SK-N-SH treated with all-trans-retinoic acid at 6 μM for 48 hours (cell line): Measurements from ENCODE around the gene UGT1A3.

Experiments used
- ARNTL ChIP-seq: fragments of 450-650 bp; formaldehyde crosslinking; IDR thresholded peaks from 2 replicates; pipeline ENCODE4 v1.5.0; 2020; ENCODE audit warnings: low read depth, mild to moderate bottlenecking, moderate library complexity, borderline replicate concordance
- BACH2 ChIP-seq: fragments of 250-450 bp; sonication (Bioruptor Pico); IDR thresholded peaks from 2 replicates; pipeline ENCODE4 v1.9.0; 2021; ENCODE audit warnings: mild to moderate bottlenecking, borderline replicate concordance
- CSDC2 ChIP-seq: fragments of 250-450 bp; sonication (Bioruptor Pico); IDR thresholded peaks from 2 replicates; pipeline ENCODE4 v1.5.0; 2020; ENCODE audit warnings: mild to moderate bottlenecking, moderate library complexity
- CSRNP3 ChIP-seq: fragments of 250-450 bp; sonication (Bioruptor Pico); IDR thresholded peaks from 2 replicates; pipeline ENCODE4 v1.5.1; 2021; ENCODE audit warnings: mild to moderate bottlenecking, moderate library complexity
- GLIS3 ChIP-seq: fragments of 250-450 bp; sonication (Bioruptor Pico); IDR thresholded peaks from 2 replicates; pipeline ENCODE4 v1.5.0; 2020; ENCODE audit warnings: mild to moderate bottlenecking, moderate library complexity
- ISL1 ChIP-seq: fragments of 250-450 bp; sonication (Bioruptor Pico); IDR thresholded peaks from 2 replicates; pipeline ENCODE4 v2.1.2; 2022; ENCODE audit warnings: mild to moderate bottlenecking, moderate library complexity
- PATZ1 ChIP-seq: fragments of 250-450 bp; sonication (Bioruptor Pico); IDR thresholded peaks from 2 replicates; pipeline ENCODE4 v1.8.0; 2020; ENCODE audit warnings: mild to moderate bottlenecking, moderate library complexity, borderline replicate concordance
- PPARA ChIP-seq: fragments of 250-450 bp; sonication (Bioruptor Pico); IDR thresholded peaks from 2 replicates; pipeline ENCODE4 v1.5.0; 2020; ENCODE audit warnings: mild to moderate bottlenecking, borderline replicate concordance
- RARB ChIP-seq: fragments of 250-450 bp; sonication (Bioruptor Pico); IDR thresholded peaks from 2 replicates; pipeline ENCODE4 v1.8.0; 2021; ENCODE audit warnings: mild to moderate bottlenecking, moderate library complexity
- SNAI2 ChIP-seq: fragments of 250-450 bp; sonication (Bioruptor Pico); IDR thresholded peaks from 2 replicates; pipeline ENCODE4 v1.5.0; 2020; ENCODE audit warnings: mild to moderate bottlenecking, moderate library complexity
- ZFP3 ChIP-seq: fragments of 250-450 bp; sonication (Bioruptor Pico); IDR thresholded peaks from 2 replicates; pipeline ENCODE4 v1.5.0; 2020; ENCODE audit warnings: mild to moderate bottlenecking, moderate library complexity
- ZFP30 ChIP-seq: fragments of 450-650 bp; formaldehyde crosslinking; IDR thresholded peaks from 2 replicates; pipeline ENCODE4 v1.5.0; 2022; ENCODE audit warnings: mild to moderate bottlenecking, moderate library complexity
- ZNF70 ChIP-seq: fragments of 450-650 bp; formaldehyde crosslinking; IDR thresholded peaks from 2 replicates; pipeline ENCODE4 v1.5.0; 2020; ENCODE audit warnings: mild to moderate bottlenecking, moderate library complexity
- ZNF8 ChIP-seq: fragments of 450-650 bp; formaldehyde crosslinking; IDR thresholded peaks from 2 replicates; pipeline ENCODE4 v1.5.0; 2020; ENCODE audit warnings: mild to moderate bottlenecking, moderate library complexity

- TF ChIP-seq PPARA (CRISPR knock-in tag), result no peak
- no peak for TF ChIP-seq SNAI2
- TF ChIP-seq PATZ1 (CRISPR knock-in tag), result no peak
- no peak for TF ChIP-seq ARNTL (CRISPR knock-in tag)
- no peak for TF ChIP-seq ISL1 (CRISPR knock-in tag)
- no peak for TF ChIP-seq ZFP30
- TF ChIP-seq RARB (CRISPR knock-in tag), result no peak
- no peak for TF ChIP-seq CSDC2 (CRISPR knock-in tag)
- TF ChIP-seq BACH2 (CRISPR knock-in tag), result no peak
- no peak for TF ChIP-seq ZFP3 (CRISPR knock-in tag)
- no peak for TF ChIP-seq CSRNP3
- TF ChIP-seq GLIS3, result no peak
- TF ChIP-seq ZNF8, result no peak
- TF ChIP-seq ZNF70, result no peak
Measured at GRCh38 chr2:233688341-233688740, 40.5 kb upstream of the UGT1A3 start.
